A549 (cell line): ENCODE data around the gene SCYL2.

Experiments used
- CTCF ChIP-seq: fragments of >200 bp; sonication (Bioruptor Twin); formaldehyde crosslinking; IDR thresholded peaks from 3 replicates; pipeline ENCODE4 v1.5.1; 2016
- EP300 ChIP-seq, 2 experiments: fragments of >200 bp; sonication (Bioruptor Twin); formaldehyde crosslinking; IDR thresholded peaks; 2 replicates in 1 of 2; 3 replicates in 1 of 2; pipeline ENCODE4 v1.6.1; 2016 to 2017
- NR3C1 ChIP-seq: fragments of >200 bp; sonication (Bioruptor Twin); formaldehyde crosslinking; IDR thresholded peaks from 3 replicates; pipeline ENCODE4 v1.6.1; 2017
- PHF8 ChIP-seq: fragments of 200-600 bp; sonication (generic); IDR thresholded peaks from 2 replicates; pipeline ENCODE4 v1.6.1; 2016; ENCODE audit warnings: low read depth, mild to moderate bottlenecking, antibody characterized with exemption, moderate library complexity, borderline replicate concordance
- SMC3 ChIP-seq: fragments of >200 bp; sonication (Bioruptor Twin); formaldehyde crosslinking; IDR thresholded peaks from 3 replicates; pipeline ENCODE4 v1.6.1; 2018; ENCODE audit warnings: inconsistent platforms

- TF ChIP-seq SMC3 (no peak), CTCF (no peak), EP300 (IDR thresholded peaks at IDR 0.05) (no peak), PHF8 (no peak), NR3C1 (no peak)
These were observed 117.6 kb downstream of the SCYL2 start for GRCh38 chr12:100384559-100384935.
